ENCODE measurements around the gene CARD11.

GRCh38 chr7:2905500-2905899, 138.2 kb downstream of the CARD11 start:
- TF ChIP-seq, protein P1, sequence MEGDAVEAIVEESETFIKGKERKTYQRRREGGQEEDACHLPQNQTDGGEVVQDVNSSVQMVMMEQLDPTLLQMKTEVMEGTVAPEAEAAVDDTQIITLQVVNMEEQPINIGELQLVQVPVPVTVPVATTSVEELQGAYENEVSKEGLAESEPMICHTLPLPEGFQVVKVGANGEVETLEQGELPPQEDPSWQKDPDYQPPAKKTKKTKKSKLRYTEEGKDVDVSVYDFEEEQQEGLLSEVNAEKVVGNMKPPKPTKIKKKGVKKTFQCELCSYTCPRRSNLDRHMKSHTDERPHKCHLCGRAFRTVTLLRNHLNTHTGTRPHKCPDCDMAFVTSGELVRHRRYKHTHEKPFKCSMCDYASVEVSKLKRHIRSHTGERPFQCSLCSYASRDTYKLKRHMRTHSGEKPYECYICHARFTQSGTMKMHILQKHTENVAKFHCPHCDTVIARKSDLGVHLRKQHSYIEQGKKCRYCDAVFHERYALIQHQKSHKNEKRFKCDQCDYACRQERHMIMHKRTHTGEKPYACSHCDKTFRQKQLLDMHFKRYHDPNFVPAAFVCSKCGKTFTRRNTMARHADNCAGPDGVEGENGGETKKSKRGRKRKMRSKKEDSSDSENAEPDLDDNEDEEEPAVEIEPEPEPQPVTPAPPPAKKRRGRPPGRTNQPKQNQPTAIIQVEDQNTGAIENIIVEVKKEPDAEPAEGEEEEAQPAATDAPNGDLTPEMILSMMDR (conservative IDR thresholded peaks at IDR 0.05), result no peak
- no peak for TF ChIP-seq ZFX (IDR thresholded peaks at IDR 0.05)
